Suppressor macrophage treated with lipopolysaccharide for 1 hour (primary cell): ENCODE measurements around the gene ZDHHC9.

Experiments
- DNase-seq, 3 donors: peaks; one replicate each; pipeline ENCODE4 v3.0.0-alpha.2; 2020 to 2022

ZDHHC9 gene

GRCh38 chrX:129818123-129818522 is 25.6 kb downstream of the ZDHHC9 start:
- no peak for DNase-seq

DNA sequence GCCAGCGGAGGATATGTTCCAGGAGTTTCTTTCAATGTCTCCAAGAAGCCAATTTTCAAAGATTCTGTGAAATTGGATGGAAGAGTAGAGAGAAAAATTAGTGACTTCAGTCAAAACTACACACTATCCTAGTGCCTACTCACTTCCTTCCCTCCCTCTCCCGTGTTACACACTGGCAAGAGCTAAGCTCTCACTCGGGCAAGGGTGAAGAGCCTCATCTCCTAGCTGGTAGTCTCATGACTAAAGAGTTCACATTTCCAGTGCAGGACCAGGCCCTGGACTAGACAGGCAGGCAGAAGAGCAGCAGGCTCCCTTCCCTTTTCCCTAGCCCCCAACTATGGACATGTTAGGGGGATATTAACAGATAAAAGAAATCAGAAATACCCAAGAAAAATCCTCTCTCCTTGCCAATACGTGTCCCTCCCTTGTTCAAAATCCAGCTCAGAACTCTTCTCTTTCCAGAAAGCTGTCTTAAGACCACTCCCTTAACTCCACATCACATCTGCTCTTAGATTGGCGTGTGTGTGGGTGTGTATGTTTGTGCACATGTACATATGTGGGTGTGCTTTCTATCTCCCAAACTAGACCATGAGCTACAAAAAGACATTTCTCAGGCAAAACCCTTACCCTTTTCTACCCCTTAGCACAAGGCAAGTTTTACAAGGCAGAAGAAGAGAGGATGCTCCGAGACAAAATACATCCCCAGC is 29.9 kb downstream of the ZDHHC9 start:
- DNase-seq, result peak; percentile 26 to 35 (median 29)

DNA sequence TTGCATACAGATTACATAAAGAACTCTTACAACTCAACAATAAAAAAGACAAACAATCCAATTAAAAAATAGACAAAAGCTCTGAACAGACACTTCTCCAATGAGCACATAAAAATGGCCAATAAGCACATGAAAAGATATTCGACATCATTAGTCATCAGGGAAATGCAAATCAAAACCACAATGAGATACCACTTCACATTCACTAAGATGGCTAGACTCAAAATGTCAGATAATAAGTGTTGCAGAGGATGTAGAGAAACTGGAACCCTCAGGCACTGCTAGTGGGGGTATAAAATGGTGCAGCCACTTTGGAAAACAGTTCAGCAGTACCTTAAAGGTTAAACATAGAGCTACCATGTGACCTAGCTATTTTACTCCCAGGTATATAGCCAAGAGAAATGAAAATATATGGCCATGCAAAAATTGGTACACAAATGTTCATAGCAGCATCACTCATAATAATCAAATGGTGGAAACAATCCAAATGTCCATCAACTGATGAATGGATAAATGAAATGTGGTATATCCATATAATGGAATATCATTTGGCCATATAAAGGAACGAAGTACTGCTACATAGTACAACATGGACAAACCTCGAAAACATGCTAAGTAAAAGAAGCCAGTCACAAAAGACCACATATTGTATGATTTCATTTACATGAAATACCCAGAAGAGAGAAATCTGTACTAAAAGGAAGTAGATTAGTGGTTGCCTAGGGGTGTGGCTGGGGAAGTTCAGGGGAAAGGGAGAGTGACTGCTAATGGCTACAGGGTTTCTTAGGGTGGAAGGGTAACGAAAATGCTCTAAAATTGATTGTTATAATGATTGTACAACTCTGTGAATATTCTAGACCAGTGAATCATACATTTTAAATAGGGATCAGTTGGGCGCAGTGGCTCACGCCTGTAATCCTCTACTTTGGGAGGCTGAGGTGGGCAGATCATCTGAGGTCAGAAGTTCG is 34.6 kb downstream of the ZDHHC9 start:
- peak; percentile 71 to 80 (median 73) for DNase-seq

DNA sequence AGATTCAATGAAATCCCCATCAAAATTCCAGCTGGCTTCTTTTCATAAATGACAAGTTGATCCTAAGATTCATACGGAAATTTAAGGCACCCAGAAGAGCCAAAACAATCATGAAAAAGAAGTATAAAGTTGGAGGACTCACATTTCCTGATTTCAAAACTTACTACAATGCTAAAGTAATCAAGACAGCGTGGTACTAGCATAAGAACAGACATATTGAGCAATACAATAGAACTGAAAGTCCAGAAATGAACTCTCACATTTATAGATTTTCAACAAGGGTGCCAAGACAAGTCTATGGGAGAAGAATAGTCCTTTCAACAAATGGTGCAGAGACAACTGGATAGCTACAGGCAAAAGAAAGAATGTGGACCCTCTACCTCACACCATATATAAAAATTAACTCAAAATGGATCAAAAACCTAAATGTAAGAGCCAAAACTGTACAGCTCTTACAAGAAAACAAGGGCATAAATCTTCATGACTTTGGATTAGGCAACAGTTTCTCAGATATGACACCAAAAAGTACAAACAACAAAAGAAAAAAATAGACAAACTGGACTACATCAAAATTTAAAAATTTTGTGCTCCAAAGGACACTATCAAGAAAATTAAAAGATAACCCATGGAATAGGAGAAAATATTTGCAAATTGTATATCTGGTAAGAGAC is 35.4 kb downstream of the ZDHHC9 start:
- peak in 2 of 3 donors; percentile 58 to 61 for DNase-seq

- DNase-seq, result no peak
Measured at GRCh38 chrX:129804806-129805205, 38.9 kb downstream of the ZDHHC9 start.

DNA sequence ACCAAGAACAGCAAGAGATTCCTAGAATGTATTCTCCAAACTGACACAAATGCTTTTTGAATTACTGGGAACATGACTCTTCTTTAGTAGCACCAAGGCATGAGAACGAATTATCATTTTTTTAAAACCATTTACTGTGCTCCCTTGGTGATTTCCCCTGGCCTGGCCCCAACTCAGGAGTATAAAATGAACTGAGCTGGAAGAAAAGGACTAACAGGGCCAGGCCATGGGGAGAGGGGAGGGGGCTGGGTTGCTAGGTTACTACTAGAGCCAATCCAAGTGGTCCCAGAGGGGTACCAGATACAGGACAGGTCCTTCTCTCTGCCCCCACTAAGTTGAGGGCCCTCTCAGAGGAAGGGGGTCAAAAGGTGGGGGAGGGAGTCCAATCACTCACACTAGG is 40.8 kb downstream of the ZDHHC9 start:
- DNase-seq, result no peak

DNA sequence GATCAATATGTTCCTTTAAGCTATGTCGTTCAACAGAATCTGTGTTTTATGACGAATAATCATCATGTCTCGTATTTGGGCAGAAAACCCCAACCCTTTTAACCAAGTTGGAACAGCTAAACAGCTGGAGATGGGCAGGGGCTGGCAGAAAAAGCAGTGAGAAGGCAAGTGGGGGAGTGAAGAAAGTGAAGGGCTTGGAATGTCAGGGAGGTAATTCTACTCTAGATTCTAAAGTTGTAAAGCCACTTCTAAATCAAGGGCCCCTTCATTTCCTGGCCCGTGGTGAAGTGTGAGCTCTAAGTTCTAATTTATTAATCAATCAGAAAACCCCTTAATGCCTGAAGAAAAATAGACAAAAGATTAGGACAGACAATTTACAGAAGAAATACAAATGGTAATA is 43.5 kb downstream of the ZDHHC9 start:
- DNase-seq, result no peak

DNA sequence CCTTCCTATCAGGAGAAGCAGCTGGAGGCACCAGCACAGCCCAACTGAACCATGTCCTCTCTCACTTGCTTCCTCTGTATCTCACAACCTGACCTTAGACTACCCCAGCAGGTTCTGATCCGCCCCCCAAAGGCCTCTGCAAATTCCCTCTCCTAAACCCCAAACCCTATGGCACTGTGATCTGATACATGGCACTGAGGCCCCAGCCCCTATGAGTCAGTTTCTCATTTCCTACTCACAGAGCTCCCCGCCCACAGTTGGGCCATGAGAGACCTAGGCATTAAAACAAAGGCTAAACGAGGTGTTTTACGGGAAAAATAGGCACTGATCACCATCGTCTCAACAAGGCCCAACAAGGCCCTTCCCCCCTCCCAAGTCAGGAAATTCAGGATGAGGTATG is 44.8 kb downstream of the ZDHHC9 start:
- peak; percentile 56 to 61 (median 61) for DNase-seq

- DNase-seq, result no peak
Measured at GRCh38 chrX:129798456-129798855, 45.2 kb downstream of the ZDHHC9 start.

GRCh38 chrX:129797251-129797906 is 46.3 kb downstream of the ZDHHC9 start:
- DNase-seq, result no peak

DNA sequence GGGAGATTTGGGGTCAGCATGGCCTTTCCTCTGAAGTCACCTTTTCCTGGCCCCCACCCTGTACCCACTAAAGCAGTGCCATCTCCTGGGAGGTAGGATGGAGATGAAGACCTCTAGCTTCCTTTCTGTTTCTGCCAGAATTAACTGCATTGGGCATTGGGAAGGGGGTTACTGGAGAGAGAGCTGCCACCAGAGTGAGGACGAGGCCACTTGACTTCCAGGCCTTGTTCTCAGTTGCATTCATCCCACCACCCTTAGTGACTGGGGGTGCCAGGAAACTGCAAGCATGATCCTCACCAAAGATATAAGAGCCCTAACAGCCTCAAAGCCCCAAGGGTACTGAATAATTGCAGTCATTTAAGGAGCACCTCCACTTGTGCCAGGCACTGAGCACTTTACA is 48.1 kb downstream of the ZDHHC9 start:
- DNase-seq, result no peak

- DNase-seq, result no peak
Measured at GRCh38 chrX:129793604-129794191, 50.0 kb downstream of the ZDHHC9 start.

DNA sequence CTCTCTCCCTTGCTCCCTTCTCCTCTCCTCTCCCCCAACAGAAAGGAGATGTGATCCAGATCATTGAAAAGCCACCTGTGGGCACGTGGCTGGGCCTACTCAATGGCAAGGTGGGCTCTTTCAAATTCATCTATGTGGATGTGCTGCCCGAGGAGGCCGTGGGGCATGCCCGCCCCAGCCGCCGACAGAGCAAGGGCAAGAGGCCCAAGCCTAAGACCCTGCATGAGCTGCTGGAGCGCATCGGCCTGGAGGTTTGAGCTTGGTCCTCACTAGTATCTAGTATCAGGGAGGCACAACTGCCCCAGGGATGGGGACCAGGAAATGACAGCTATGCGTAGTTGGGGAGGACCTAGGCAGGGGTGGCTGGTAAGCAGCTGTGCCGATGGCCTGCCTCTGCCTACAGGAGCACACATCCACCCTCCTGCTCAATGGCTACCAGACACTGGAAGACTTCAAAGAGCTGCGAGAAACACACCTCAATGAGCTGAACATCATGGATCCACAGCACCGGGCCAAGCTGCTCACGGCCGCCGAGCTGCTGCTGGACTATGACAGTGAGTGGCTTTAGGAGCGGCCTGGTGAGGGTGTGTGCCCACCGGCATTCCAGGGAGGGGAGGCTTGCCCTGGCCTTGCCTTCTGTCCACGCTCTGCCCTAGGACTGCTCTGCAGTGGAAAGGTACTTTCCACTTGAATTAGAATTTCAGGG is 50.9 kb downstream of the ZDHHC9 start:
- DNase-seq, result no peak

DNA sequence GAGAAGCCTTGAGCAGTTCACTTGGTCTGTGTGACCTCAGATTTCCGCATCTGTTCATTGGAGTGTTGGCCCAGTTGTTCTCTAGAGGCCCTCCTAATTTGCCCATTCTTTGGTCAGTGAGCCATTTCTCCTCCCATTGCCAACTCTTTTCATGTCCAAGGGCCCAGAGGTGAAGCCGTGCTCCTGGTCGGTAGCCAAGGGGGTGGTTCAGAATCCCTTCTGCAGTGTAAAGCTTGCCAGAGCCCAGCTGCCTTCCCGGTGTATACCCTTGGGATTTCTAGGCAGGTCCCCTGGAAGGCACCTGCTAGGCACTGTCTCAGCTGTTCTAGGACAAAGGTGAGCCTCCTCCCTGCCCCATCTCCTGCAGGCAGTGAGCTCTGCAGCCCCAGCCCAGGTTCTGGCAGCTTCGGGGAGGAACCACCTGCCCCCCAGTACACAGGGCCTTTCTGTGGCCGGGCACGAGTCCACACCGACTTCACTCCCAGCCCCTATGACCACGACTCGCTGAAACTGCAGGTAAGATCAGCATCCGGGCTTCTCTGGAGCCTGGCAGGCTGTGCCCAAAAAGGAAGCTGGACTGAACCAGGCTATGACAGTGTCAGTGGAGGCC is 51.6 kb downstream of the ZDHHC9 start:
- no peak for DNase-seq

DNA sequence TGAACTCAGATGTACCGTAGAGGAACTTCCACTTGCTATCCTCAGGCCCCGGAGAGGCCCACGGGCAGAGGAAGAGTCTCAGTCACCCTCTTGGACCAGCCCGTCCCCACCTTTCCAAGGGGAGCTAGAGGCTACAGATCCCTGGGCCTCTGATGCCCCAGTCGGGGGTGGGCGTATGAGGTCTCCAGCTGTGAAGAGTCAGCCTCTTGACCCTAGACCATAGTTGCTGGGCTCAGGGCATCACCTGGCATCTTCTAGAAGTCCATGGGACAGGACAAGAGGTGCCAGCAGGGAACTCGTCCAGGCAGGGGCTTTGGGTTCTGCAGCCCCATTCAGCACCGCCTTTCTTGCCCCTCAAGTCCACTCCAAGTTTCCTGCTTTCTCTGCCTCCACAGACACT is 52.4 kb downstream of the ZDHHC9 start:
- DNase-seq, result no peak

DNA sequence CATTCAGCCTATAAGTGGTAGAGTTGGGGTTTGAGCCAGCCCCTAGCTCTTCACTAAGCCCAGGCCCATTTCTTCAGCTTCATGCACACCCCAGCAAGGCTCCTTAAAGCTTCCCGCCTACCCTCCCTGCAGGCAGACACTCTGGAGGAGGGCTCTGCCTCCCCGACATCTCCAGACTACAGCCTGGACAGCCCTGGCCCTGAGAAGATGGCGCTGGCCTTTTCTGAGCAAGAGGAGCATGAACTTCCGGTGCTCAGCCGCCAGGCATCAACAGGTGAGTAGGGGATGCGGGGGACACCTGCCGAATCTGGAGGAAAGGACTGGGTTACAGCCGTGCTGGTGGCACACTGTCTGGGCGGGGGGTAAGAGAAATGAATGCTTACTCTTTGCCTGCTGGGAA is 52.9 kb downstream of the ZDHHC9 start:
- no peak for DNase-seq

- no peak for DNase-seq
Measured at GRCh38 chrX:129790146-129790545, 53.5 kb downstream of the ZDHHC9 start.

GRCh38 chrX:129788527-129788926 is 55.2 kb downstream of the ZDHHC9 start:
- no peak for DNase-seq

- DNase-seq, result no peak
Measured at GRCh38 chrX:129787336-129788055, 56.2 kb downstream of the ZDHHC9 start.

DNA sequence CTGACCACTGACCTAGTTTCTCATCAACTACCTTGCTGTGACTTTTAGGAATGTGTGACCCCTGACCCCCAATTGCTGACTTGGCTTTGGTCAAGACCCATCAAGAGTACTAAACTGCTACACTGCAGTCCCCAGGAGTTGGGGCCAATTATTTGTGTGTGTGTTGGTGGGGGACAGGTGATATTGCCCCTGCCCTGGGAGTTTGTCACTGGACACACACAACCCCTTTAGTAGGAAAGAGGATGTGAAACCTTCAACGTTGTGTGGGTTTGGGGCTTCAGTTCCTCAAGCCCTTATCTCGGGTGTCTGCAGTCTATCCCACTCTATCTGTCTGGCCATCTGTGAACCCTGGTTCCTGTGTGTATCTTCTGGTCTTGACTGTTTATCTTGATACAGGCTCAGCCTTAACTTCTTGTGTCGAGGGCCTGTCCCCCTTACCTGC is 57.5 kb downstream of the ZDHHC9 start:
- DNase-seq, result peak; percentile 31 to 57 (median 45)
